CD8-positive, alpha-beta memory T cell (primary cell): Measurements from ENCODE around the gene ZC3HAV1L. TPM values are rescaled to one million over a fixed set of nuclear protein-coding genes. Genes with fewer than 3 reads are reported as not detected.

ENCODE experiments used
- CTCF ChIA-PET: fragments of 350-600 bp; sonication (Branson Sonifier 250); formaldehyde crosslinking; loops from one replicate; lab custom pipeline; 2021; ENCODE audit warnings: antibody characterized with exemption; lab: Charles Lee
- POLR2A ChIA-PET: fragments of 350-600 bp; sonication (Branson Sonifier 250); formaldehyde crosslinking; loops from one replicate; lab custom pipeline; 2021; ENCODE audit warnings: antibody characterized with exemption; lab: Charles Lee
- DNase-seq, 5 donors: peaks; one replicate each; pipeline versions ENCODE4 v3.0.0 to v3.0.0-alpha.2; 2020 to 2022; ENCODE audit warnings: mixed read lengths in 1 of 5
- H3K27ac ChIP-seq: one replicate; pipeline ENCODE4 v1.7.0; 2013; ENCODE audit warnings: low read depth, mild to moderate bottlenecking, low read length, moderate library complexity
- H3K27me3 ChIP-seq: 2 replicates; pipeline ENCODE4 v1.7.0; 2013; ENCODE audit warnings: low read length, mild to moderate bottlenecking; ENCODE audit not compliant: insufficient read depth, poor library complexity, severe bottlenecking
- H3K36me3 ChIP-seq: 2 replicates; pipeline ENCODE4 v1.7.0; 2013; ENCODE audit warnings: mild to moderate bottlenecking, low read length, moderate library complexity; ENCODE audit not compliant: insufficient read depth
- H3K4me1 ChIP-seq: 2 replicates; pipeline ENCODE4 v1.7.0; 2013; ENCODE audit warnings: mild to moderate bottlenecking, low read length, moderate library complexity; ENCODE audit not compliant: insufficient read depth
- H3K4me3 ChIP-seq: 2 replicates; pipeline ENCODE4 v1.7.0; 2013; ENCODE audit warnings: mild to moderate bottlenecking, low read length
- H3K9me3 ChIP-seq: 2 replicates; pipeline ENCODE4 v1.7.0; 2013; ENCODE audit warnings: mild to moderate bottlenecking, low read length
- H3K27ac Mint-ChIP-seq, 8 donors: one replicate each; pipeline ENCODE4 v1.8.0; 2020 to 2021; ENCODE audit warnings: mixed read lengths in 8 of 8, mild to moderate bottlenecking in 6 of 8, inconsistent platforms in 3 of 8, moderate library complexity in 3 of 8
- H3K27me3 Mint-ChIP-seq, 2 donors: one replicate each; pipeline ENCODE4 v1.8.0; 2020 to 2021; ENCODE audit warnings: mixed read lengths in 2 of 2, mild to moderate bottlenecking in 1 of 2, moderate library complexity in 1 of 2
- H3K36me3 Mint-ChIP-seq, 3 donors: one replicate each; pipeline ENCODE4 v1.8.0; 2020 to 2021; ENCODE audit warnings: mixed read lengths in 3 of 3, inconsistent platforms in 1 of 3, mild to moderate bottlenecking in 1 of 3
- H3K4me1 Mint-ChIP-seq, 3 donors: one replicate each; pipeline ENCODE4 v1.8.0; 2020 to 2021; ENCODE audit warnings: mixed read lengths in 3 of 3, inconsistent platforms in 1 of 3, mild to moderate bottlenecking in 1 of 3
- H3K4me3 Mint-ChIP-seq, 7 donors: one replicate each; pipeline ENCODE4 v1.8.0; 2020 to 2021; ENCODE audit warnings: mixed read lengths in 7 of 7, mild to moderate bottlenecking in 6 of 7, moderate library complexity in 4 of 7, inconsistent platforms in 2 of 7
- H3K9me3 Mint-ChIP-seq, 5 donors: one replicate each; pipeline ENCODE4 v1.8.0; 2020 to 2022; ENCODE audit warnings: mixed read lengths in 5 of 5, mild to moderate bottlenecking in 3 of 5, moderate library complexity in 2 of 5, inconsistent platforms in 1 of 5
- polyA plus RNA-seq: library from polyadenylated mRNA; unstranded; fragments of 300-500 nt; fragmentation: Illumina TruSeq; gene quantifications from one replicate; pipeline ENCODE4 v1.2.3, GENCODE V29; 2021
- total RNA-seq, 2 experiments: library from RNA; stranded (reverse); gene quantifications; one replicate each; pipeline ENCODE4 v1.2.3, GENCODE V29; 2021

Gene ZC3HAV1L
- total and polyA plus RNA-seq, 3 experiments from 2014 or later, result 1.1 to 13.6 (median 12.6) TPM

DNA sequence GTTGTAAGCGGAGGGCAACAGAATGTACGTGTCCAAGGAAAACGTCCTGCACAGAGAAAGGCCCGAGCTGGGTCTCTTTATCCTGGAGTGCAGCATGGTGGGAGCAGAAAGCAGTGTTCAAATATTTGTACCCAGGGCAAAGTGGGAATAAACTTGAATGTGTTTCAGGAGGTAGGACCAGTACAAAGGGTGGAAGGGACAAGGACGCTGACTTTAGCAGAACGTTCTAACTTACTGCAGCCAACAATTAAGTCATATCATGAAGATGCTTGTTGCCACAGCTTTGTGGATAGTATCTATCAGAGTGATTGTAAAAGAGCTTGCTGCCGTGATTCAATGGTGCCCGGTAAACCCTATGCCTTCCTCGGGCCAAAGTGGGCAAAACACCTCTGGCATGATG is 30.5 kb upstream of the ZC3HAV1L start:
- H3K27me3 Mint-ChIP-seq, result peaks cover 0 to 2% of the 10 kb centered on the region in 2 donors
- no peak overlapping the region for H3K4me3 Mint-ChIP-seq
- H3K27me3 ChIP-seq, result no peaks in the 10 kb centered on the region
- H3K9me3 ChIP-seq, result no peaks in the 10 kb centered on the region
- H3K9me3 Mint-ChIP-seq, result no peaks in the 10 kb centered on the region
- DNase-seq, result no peak
- ChIA-PET POLR2A (interaction anchor here (2.1 kb wide), 1 partner anchor 8 kb away, joined by 5 read pairs; no protein-coding TSS in a partner anchor), CTCF (interaction anchor here (1.0 to 2.6 kb wide), 6 partner anchors 8 to 180 kb away, joined by 3 to 9 read pairs (median 4); no protein-coding TSS in a partner anchor)
- H3K36me3 Mint-ChIP-seq, result peaks cover 23 to 88% (median 46%) of the 10 kb centered on the region in 3 donors
- peak overlapping the region in 6 of 8 donors; percentile 33 to 74 (median 51) for H3K27ac Mint-ChIP-seq
- peaks cover 15% of the 10 kb centered on the region for H3K4me1 ChIP-seq
- peaks cover 43 to 83% (median 66%) of the 10 kb centered on the region in 3 donors for H3K4me1 Mint-ChIP-seq
- peaks cover 71% of the 10 kb centered on the region for H3K36me3 ChIP-seq
- no peak overlapping the region for H3K27ac ChIP-seq
- no peak overlapping the region for H3K4me3 ChIP-seq

DNA sequence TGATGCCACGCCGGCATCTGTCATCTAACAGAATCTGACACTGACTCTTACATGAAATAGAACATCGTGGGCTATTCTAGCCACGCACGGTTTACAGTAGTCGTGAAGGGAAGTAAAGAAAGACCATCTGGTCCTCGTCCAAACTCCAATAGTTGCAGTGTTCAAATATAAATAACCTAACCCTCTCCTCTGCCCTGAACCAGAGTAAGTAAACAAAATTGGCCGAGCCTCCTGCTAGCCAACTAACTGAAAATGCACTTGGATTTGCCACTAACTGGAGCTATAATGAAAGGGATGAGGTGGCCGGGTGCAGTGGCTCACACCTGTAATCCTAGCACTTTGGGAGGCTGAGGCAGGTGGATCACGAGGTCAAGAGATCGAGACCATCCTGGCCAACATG is 29.5 kb upstream of the ZC3HAV1L start:
- Histone ChIP-seq H3K36me3 (peaks cover 81% of the 10 kb centered on the region), H3K27ac (no peak overlapping the region), H3K9me3 (no peaks in the 10 kb centered on the region), H3K4me3 (no peak overlapping the region), H3K27me3 (no peaks in the 10 kb centered on the region), H3K4me1 (peaks cover 21% of the 10 kb centered on the region)
- peaks cover 51 to 88% (median 74%) of the 10 kb centered on the region in 3 donors for H3K4me1 Mint-ChIP-seq
- no peak overlapping the region for H3K4me3 Mint-ChIP-seq
- no peak for DNase-seq
- peak overlapping the region in 6 of 8 donors; percentile 17 to 90 (median 58) for H3K27ac Mint-ChIP-seq
- no peaks in the 10 kb centered on the region for H3K9me3 Mint-ChIP-seq
- CTCF ChIA-PET, result interaction anchor here (2.6 to 3.5 kb wide), 2 partner anchors 10 to 49 kb away, joined by 9 to 11 read pairs; no protein-coding TSS in a partner anchor
- H3K36me3 Mint-ChIP-seq, result peaks cover 24 to 91% (median 48%) of the 10 kb centered on the region in 3 donors
- POLR2A ChIA-PET, result interaction anchor here (2.1 kb wide), 1 partner anchor 9 kb away, joined by 5 read pairs; no protein-coding TSS in a partner anchor
- H3K27me3 Mint-ChIP-seq, result peaks cover 0 to 3% of the 10 kb centered on the region in 2 donors

DNA sequence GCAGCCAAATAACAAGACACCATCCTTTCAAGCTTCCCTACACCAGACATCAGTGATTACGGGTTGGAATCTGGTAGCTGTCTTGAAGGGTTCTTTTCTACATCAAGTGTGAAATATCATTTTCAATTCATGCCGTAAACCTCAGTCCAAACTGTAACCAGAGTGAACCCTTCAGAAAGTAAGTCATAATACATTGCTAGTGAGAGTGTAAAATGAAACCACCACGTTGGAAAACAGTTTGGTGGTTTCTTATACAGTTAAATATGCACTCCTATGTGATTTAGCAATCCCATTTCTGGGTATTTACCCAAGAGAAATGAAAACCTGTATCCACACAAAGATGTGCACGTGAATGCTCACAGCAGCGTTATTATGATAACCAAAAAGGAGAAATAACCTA is 25.6 kb upstream of the ZC3HAV1L start:
- H3K27me3 Mint-ChIP-seq, result peaks cover 0 to 3% of the 10 kb centered on the region in 2 donors
- no peaks in the 10 kb centered on the region for H3K27me3 ChIP-seq
- peaks cover 49 to 85% (median 58%) of the 10 kb centered on the region in 3 donors for H3K4me1 Mint-ChIP-seq
- no peaks in the 10 kb centered on the region for H3K9me3 Mint-ChIP-seq
- H3K4me3 Mint-ChIP-seq, result no peak overlapping the region
- CTCF ChIA-PET, result interaction anchor here (1.0 to 4.0 kb wide), 5 partner anchors 8 to 67 kb away, joined by 3 to 16 read pairs (median 3); no protein-coding TSS in a partner anchor
- no peak overlapping the region for H3K27ac ChIP-seq
- peaks cover 81% of the 10 kb centered on the region for H3K36me3 ChIP-seq
- H3K27ac Mint-ChIP-seq, result peak overlapping the region in 7 of 8 donors; percentile 53 to 91 (median 72)
- peaks cover 16% of the 10 kb centered on the region for H3K4me1 ChIP-seq
- no peak for DNase-seq
- H3K9me3 ChIP-seq, result no peaks in the 10 kb centered on the region
- peaks cover 20 to 89% (median 38%) of the 10 kb centered on the region in 3 donors for H3K36me3 Mint-ChIP-seq
- POLR2A ChIA-PET, result no interaction called here
- H3K4me3 ChIP-seq, result no peak overlapping the region

DNA sequence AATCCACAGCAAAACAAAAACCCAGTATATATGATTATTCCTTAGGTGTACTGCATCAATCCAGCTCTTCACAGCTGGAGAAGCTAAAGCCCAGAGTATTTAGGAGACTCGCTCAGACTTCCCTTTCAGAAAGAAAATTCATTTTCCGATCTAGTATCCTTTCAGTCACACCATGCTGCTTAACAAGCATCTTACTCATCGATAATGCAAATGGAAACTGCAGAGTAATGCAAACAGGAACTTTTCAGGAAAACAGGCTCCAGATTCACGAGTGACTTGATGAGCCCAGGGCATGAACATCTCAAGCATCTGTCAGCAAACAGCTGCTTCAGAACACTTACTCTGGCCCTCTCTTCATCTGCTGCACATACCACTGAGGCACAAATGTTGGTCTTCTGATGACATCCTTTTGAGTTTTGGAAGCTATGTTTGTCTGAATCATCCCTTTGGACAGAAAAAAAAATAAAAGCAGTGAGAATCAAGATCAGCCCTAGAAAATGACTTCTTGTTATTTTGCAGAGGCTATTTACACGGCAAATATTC is 24.9 kb upstream of the ZC3HAV1L start:
- Histone ChIP-seq H3K4me1 (peaks cover 16% of the 10 kb centered on the region), H3K27ac (no peak overlapping the region), H3K4me3 (no peak overlapping the region), H3K27me3 (no peaks in the 10 kb centered on the region), H3K9me3 (no peaks in the 10 kb centered on the region), H3K36me3 (peaks cover 79% of the 10 kb centered on the region)
- Mint-ChIP-seq H3K27me3 (peaks cover 0 to 3% of the 10 kb centered on the region in 2 donors), H3K9me3 (no peaks in the 10 kb centered on the region), H3K36me3 (peaks cover 20 to 89% (median 39%) of the 10 kb centered on the region in 3 donors), H3K4me3 (no peak overlapping the region), H3K4me1 (peaks cover 48 to 82% (median 52%) of the 10 kb centered on the region in 3 donors), H3K27ac (peak overlapping the region; percentile 34 to 91 (median 66))
- no peak for DNase-seq
- ChIA-PET CTCF (interaction anchor here (1.0 to 4.0 kb wide), 4 partner anchors 9 to 68 kb away, joined by 3 to 16 read pairs (median 7); no protein-coding TSS in a partner anchor), POLR2A (no interaction called here)

DNA sequence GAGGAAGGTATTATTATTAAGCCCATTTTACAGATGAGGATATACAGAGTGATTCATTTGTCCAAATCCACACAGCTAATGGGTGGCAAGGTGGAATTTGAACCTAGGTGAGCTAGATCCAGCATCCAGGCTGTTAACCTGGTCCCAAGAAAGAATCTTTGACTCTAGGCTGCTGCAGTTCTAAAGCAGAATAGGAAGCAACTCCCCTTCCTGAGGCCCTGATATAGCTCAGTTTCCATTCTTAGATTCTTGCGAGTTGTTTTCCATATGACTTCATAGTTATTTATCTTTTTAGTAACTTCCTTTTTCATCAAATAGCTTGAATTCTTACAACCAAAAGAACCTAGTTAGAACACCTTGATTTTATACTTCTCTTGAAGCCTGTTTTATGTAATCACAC is 24.1 kb upstream of the ZC3HAV1L start:
- Histone ChIP-seq H3K27ac (no peak overlapping the region), H3K27me3 (no peaks in the 10 kb centered on the region), H3K4me3 (no peak overlapping the region), H3K36me3 (peaks cover 79% of the 10 kb centered on the region), H3K9me3 (no peaks in the 10 kb centered on the region), H3K4me1 (peaks cover 16% of the 10 kb centered on the region)
- Mint-ChIP-seq H3K9me3 (no peaks in the 10 kb centered on the region), H3K4me3 (no peak overlapping the region), H3K27ac (peak overlapping the region in 7 of 8 donors; percentile 62 to 91 (median 73)), H3K4me1 (peaks cover 45 to 76% (median 49%) of the 10 kb centered on the region in 3 donors), H3K36me3 (peaks cover 18 to 89% (median 35%) of the 10 kb centered on the region in 3 donors), H3K27me3 (peaks cover 0 to 3% of the 10 kb centered on the region in 2 donors)
- DNase-seq, result no peak
- ChIA-PET POLR2A (interaction anchor here (0.8 kb wide), 1 partner anchor 12 kb away, joined by 3 read pairs; no protein-coding TSS in a partner anchor), CTCF (interaction anchor here (1.5 to 4.0 kb wide), 5 partner anchors 9 to 68 kb away, joined by 3 to 16 read pairs (median 5); no protein-coding TSS in a partner anchor)

DNA sequence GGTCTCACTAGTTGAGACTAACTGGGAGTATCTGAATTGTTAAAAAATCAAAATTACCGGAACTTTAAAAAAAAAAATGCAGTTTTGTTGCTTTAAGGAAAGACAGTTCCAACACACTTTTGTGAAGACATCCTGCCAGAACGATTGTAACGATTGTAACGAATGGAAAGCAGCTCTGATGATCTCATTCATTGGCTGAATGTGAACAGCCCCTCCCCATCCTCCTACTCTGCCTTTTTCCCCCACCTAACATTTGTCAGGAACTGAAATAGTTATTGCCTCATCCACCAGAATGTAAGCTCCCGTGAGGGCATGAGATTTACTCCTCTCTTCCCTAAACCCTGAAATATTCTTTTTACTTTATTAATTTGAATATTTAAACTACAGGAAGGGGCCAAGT is 23.1 kb upstream of the ZC3HAV1L start:
- H3K27me3 ChIP-seq, result no peaks in the 10 kb centered on the region
- POLR2A ChIA-PET, result interaction anchor here (0.8 to 1.1 kb wide), 2 partner anchors 10 to 29 kb away, joined by 3 to 4 read pairs; no protein-coding TSS in a partner anchor
- Mint-ChIP-seq H3K27me3 (peaks cover 0 to 1% of the 10 kb centered on the region in 2 donors), H3K27ac (peak overlapping the region in 5 of 8 donors; percentile 4 to 89 (median 44)), H3K4me3 (no peak overlapping the region), H3K9me3 (no peaks in the 10 kb centered on the region), H3K36me3 (peaks cover 15 to 89% (median 30%) of the 10 kb centered on the region in 3 donors), H3K4me1 (peaks cover 38 to 66% (median 47%) of the 10 kb centered on the region in 3 donors)
- no peaks in the 10 kb centered on the region for H3K9me3 ChIP-seq
- no peak for DNase-seq
- CTCF ChIA-PET, result interaction anchor here (1.1 to 4.0 kb wide), 5 partner anchors 8 to 173 kb away, joined by 3 to 16 read pairs (median 5); no protein-coding TSS in a partner anchor
- H3K27ac ChIP-seq, result no peak overlapping the region
- H3K4me3 ChIP-seq, result no peak overlapping the region
- peaks cover 16% of the 10 kb centered on the region for H3K4me1 ChIP-seq
- H3K36me3 ChIP-seq, result peaks cover 78% of the 10 kb centered on the region

DNA sequence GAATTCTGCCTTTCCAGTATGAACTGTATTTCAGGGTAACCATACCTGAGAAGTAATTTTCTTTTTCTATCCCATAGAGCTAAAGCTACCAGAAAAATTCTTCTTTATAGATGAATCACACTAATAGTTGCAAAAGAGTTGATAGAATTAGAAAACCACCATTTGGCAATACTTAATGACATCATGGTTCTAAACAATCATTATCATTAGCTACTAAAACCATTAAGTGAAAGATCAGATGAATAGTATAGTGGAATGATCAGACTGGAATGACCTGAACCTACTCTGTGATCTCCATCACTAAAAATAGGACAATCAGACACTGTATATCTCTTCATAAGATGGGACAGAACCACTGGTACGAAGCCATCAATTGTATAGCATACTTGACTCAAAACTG is 19.8 kb upstream of the ZC3HAV1L start:
- no peak for DNase-seq
- Mint-ChIP-seq H3K27ac (peak overlapping the region in 7 of 8 donors; percentile 4 to 78 (median 62)), H3K36me3 (peaks cover 19 to 86% (median 25%) of the 10 kb centered on the region in 3 donors), H3K9me3 (no peaks in the 10 kb centered on the region), H3K4me3 (no peak overlapping the region), H3K27me3 (peaks cover 0 to 1% of the 10 kb centered on the region in 2 donors), H3K4me1 (peaks cover 14 to 45% (median 26%) of the 10 kb centered on the region in 3 donors)
- no peak overlapping the region for H3K27ac ChIP-seq
- ChIA-PET POLR2A (no interaction called here), CTCF (no interaction called here)
- peaks cover 64% of the 10 kb centered on the region for H3K36me3 ChIP-seq
- H3K4me3 ChIP-seq, result no peak overlapping the region
- no peaks in the 10 kb centered on the region for H3K27me3 ChIP-seq
- H3K4me1 ChIP-seq, result no peaks in the 10 kb centered on the region
- H3K9me3 ChIP-seq, result no peaks in the 10 kb centered on the region
